ENCODE measurements around the gene NRTN. TPM values are rescaled to one million over a fixed set of nuclear protein-coding genes. Genes with fewer than 3 reads are reported as not detected.
"Not testable (repeated sequence)": the region's sequence is repeated elsewhere in the genome, so short reads cannot be mapped to it uniquely, and the experiment has no call there.

Gene NRTN
- total RNA-seq, 3 donors from 2014 or later, result 0.33 to 0.47 TPM; not detected in 1

GRCh38 chr19:5829567-5830310 is 24.9 kb downstream of the NRTN start:
- no peak for ATAC-seq
- H3K36me3 Mint-ChIP-seq (ENCODE audit: insufficient read depth), result no peaks in the 10 kb centered on the region
- peaks cover 9% of the 10 kb centered on the region for H3K4me1 Mint-ChIP-seq (ENCODE audit: low read depth)
- peaks cover 2% of the 10 kb centered on the region for H3K27me3 Mint-ChIP-seq (ENCODE audit: low read depth)
- H3K4me3 Mint-ChIP-seq, result peak overlapping the region; percentile 41
- no peaks in the 10 kb centered on the region for H3K9me3 Mint-ChIP-seq
- no peak for DNase-seq

- ATAC-seq, result no peak
- Mint-ChIP-seq H3K27me3 (ENCODE audit: low read depth) (peaks cover 2% of the 10 kb centered on the region), H3K9me3 (no peaks in the 10 kb centered on the region), H3K36me3 (ENCODE audit: insufficient read depth) (no peaks in the 10 kb centered on the region), H3K4me3 (no peak overlapping the region), H3K4me1 (ENCODE audit: low read depth) (peaks cover 9% of the 10 kb centered on the region)
- no peak for DNase-seq
These were observed 26.3 kb downstream of the NRTN start for GRCh38 chr19:5831159-5831558.

GRCh38 chr19:5832061-5832460 is 27.2 kb downstream of the NRTN start:
- Mint-ChIP-seq H3K4me3 (no peak overlapping the region), H3K27me3 (ENCODE audit: low read depth) (peaks cover 2% of the 10 kb centered on the region), H3K9me3 (no peaks in the 10 kb centered on the region), H3K4me1 (ENCODE audit: low read depth) (peaks cover 6% of the 10 kb centered on the region), H3K36me3 (ENCODE audit: insufficient read depth) (no peaks in the 10 kb centered on the region)
- ATAC-seq, result no peak
- DNase-seq, result no peak

- DNase-seq (no peak), ATAC-seq (no peak)
- Mint-ChIP-seq H3K4me3 (no peak overlapping the region), H3K27me3 (ENCODE audit: low read depth) (peaks cover 2% of the 10 kb centered on the region), H3K4me1 (ENCODE audit: low read depth) (peaks cover 3% of the 10 kb centered on the region), H3K36me3 (ENCODE audit: insufficient read depth) (no peaks in the 10 kb centered on the region), H3K9me3 (no peaks in the 10 kb centered on the region)
These were observed 27.8 kb downstream of the NRTN start for GRCh38 chr19:5832527-5833216.

DNA sequence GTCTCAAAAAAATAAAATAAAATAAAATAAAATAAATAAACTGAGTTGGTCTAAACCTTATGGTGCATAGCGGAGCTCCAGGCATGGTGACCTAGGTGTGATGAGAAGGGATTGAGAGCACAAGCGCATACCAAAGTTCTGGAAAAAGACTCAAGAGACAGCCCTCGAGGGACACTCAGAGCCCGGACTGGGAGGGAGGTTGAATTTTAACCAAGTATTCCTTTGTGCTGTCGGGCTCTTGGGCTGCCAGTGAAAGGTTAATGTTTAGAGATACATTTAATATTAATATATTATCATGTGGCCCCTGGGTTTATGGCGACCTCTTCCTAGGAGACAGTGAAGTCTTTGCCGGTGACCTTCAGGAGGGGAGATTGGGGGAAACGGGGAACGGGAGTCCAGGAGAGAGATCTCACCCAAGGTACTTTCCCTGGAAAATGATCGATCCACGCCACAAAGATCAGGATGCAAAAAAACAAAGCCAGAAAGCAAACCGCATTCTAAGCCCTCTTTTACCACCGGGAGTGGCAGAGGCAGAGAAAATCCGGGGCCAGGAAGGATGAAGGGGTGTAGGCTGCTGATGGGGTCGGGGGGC is 33.0 kb downstream of the NRTN start:
- Mint-ChIP-seq H3K9me3 (no peaks in the 10 kb centered on the region), H3K36me3 (ENCODE audit: insufficient read depth) (no peaks in the 10 kb centered on the region), H3K4me1 (ENCODE audit: low read depth) (no peaks in the 10 kb centered on the region), H3K27me3 (ENCODE audit: low read depth) (peaks cover 5% of the 10 kb centered on the region), H3K4me3 (no peak overlapping the region)
- ATAC-seq (no peak), DNase-seq (no peak)

DNA sequence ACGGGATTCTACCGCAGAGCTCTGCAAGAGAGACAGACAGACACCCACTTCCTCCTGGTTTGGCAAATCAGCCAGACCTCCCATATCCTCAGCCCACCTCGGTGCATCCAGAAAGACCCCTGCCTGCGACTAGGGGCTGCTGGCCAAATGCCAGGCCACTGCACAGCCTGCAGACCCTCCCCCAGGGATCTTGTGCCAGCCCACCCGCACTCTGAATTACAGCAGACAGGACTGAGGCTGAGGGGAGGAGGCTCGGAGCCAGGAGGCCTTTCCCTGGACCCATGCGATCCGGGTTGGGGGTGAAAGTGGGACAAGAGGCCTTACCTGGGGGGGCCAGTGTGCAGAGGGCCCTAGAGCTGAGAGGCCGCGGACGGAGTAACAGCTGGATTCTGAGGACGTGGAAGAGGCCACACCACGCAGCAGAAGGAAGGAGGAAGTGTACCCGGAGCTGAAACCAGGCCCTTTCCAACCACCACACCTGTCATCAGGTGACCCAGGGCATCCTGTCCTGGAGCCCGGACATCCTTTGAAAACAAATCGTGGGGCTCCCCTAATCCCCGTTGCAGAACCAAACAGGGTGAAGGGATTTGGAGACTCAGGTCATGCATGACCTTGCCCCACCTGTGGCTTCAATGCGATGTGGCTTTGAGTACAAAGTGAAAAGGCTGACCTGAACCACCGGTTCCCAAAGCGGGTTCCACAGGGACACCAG is 33.6 kb downstream of the NRTN start:
- no peak for ATAC-seq
- DNase-seq, result no peak
- no peak overlapping the region for H3K4me3 Mint-ChIP-seq
- H3K9me3 Mint-ChIP-seq, result no peaks in the 10 kb centered on the region
- no peaks in the 10 kb centered on the region for H3K36me3 Mint-ChIP-seq (ENCODE audit: insufficient read depth)
- H3K27me3 Mint-ChIP-seq (ENCODE audit: low read depth), result peaks cover 7% of the 10 kb centered on the region
- no peaks in the 10 kb centered on the region for H3K4me1 Mint-ChIP-seq (ENCODE audit: low read depth)

DNA sequence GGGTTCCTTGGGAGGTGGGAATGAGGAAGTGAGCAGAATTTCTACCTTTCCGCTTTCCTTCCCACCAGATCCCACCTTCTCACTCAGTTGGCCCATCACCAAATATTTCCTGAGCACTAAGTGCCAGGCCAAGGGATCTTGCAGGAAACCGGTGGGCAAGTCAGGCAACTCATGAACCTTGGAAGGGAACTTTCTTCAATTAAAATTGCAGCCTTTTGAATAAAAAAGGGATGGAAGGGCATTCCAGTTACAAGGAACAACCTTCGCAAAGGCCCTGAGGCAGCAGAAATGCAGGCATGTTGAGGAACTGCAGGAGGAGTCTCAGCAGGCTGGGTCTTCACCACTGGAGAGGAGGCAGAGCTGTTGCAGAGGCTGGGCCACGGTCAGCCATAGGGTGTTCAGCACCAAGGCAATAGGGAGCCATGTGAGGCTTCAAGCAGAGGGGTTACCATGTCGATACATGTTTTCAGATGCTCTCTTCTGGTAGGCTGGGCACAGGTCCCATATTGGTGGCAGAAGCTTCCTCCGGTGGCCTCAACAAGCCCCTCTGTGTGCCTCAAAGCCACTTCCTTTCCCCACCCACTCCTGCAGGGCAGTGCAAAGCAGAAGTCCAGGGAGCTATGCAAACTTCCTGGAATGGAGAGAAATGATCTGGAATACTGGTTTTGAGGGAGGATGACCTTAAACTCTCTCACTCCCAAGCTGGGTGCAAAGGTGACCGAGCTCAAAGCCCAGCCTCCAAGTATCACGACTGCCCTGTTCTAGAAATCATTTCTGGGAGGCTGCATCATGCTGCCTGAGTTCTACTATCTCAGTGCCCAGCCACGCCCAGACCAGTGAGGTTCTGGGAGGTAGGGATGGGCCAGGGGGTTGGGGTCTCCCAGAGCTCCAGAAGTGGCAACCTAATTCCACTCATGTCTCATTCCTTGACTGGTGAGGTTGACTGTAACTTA is 34.5 kb downstream of the NRTN start, which contains the start of gene FUT6:
TSS of gene FUT6 (minus strand) at position 638 of the 953 bp plus-strand sequence. CDS start 7,135 bp downstream, outside the sequence.
- Mint-ChIP-seq H3K27me3 (ENCODE audit: low read depth) (peaks cover 7% of the 10 kb centered on the region), H3K4me1 (ENCODE audit: low read depth) (no peaks in the 10 kb centered on the region), H3K4me3 (no peak within 1 kb of the TSS), H3K9me3 (no peaks in the 10 kb centered on the region), H3K36me3 (ENCODE audit: insufficient read depth) (no peaks in the 10 kb centered on the region)
- ATAC-seq (no peak), DNase-seq (no peak)

- not testable (repeated sequence) for H3K27me3 Mint-ChIP-seq (ENCODE audit: low read depth); H3K36me3 Mint-ChIP-seq (ENCODE audit: insufficient read depth); H3K4me1 Mint-ChIP-seq (ENCODE audit: low read depth)
These were observed 36.9 kb downstream of the NRTN start for GRCh38 chr19:5841735-5842111.

DNA sequence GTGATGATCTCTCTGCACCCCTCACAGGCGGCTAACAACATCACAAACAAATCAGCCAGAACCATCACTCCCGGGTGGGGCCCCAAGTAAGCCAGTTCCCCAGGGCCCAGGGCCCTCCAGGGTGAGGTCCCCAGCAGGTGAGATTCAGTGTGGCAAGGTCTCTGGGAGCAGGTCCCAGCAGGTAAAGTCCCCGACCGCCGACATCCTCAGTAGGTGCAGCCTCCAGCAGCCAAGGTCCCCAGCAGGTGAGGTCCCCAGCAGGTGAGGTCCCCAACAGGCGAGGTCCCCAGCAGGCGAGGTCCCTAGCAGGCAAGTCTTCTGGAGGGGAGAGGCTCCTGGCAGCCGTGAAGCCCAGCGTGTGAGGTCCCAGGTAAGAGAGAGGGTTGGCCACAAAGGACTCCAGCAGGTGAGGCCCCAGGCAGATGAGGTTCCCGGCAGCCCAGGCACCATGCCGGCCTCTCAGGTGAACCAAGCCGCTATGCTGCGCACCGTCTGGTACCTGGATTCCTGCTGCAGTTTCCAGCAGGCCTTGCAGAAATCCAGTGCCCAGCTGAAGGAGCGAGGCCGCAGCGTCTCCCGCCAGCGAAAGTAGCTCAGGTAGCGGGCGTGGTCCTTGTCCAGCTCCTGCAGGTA is 38.5 kb downstream of the NRTN start:
- Mint-ChIP-seq H3K4me1 (ENCODE audit: low read depth) (no peaks in the 10 kb centered on the region), H3K9me3 (no peaks in the 10 kb centered on the region), H3K4me3 (no peak overlapping the region), H3K36me3 (ENCODE audit: insufficient read depth) (no peaks in the 10 kb centered on the region), H3K27me3 (ENCODE audit: low read depth) (peaks cover 4% of the 10 kb centered on the region)
- DNase-seq (no peak), ATAC-seq (no peak)

More at GRCh38 chr19:5841735-5842111, 36.9 kb downstream of the NRTN start:
- DNase-seq, H3K9me3 Mint-ChIP-seq, H3K4me3 Mint-ChIP-seq, ATAC-seq: not testable (repeated sequence)

DNA sequence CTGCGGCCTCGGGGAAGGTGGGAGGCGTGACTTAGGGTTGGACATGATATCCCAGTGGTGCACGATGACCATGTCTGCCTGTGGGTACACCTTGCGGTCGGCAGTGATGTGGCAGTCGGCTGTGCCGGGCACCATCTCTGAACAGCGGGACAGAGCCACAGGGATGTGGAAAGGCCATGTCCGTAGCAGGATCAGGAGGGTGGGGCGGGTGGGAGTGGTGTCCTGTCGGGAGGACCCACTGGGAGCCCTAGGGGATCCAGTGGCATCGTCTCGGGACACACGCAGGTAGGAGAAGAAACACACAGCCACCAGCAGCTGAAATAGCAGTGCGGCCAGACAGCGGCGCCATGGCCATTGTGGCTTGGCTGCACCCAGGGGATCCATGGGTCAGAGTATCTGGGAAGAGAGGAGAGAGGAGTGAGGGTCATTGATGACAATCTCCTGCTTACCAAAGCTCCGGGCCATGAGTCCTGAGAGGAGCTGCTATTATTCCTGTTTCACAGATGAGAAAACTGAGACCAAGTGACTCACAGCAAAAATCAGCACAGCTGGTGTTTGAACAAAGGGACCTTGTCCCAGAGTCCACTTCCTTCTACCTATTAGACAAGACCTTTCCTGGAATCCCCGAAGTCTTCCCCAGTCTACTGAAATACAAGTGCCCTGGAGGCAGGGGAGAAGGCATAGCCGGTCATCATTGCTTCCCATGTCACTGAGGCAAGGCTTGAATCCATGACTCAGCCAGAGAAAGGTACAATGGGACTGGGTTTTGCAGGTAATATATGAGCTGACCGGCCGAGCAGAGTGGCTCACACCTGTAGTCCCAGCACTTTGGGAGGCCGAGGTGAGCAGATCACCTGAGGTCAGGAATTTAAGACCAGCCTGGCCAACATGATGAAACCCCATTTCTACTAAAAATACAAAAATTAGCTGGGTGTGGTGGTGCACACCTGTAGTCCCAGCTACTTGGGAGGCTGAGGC is 39.9 kb downstream of the NRTN start:
- no peaks in the 10 kb centered on the region for H3K4me1 Mint-ChIP-seq (ENCODE audit: low read depth)
- ATAC-seq (no peak), DNase-seq (no peak)
- peaks cover 2% of the 10 kb centered on the region for H3K27me3 Mint-ChIP-seq (ENCODE audit: low read depth)
- H3K36me3 Mint-ChIP-seq (ENCODE audit: insufficient read depth), result no peaks in the 10 kb centered on the region
- no peaks in the 10 kb centered on the region for H3K9me3 Mint-ChIP-seq
- no peak overlapping the region for H3K4me3 Mint-ChIP-seq

DNA sequence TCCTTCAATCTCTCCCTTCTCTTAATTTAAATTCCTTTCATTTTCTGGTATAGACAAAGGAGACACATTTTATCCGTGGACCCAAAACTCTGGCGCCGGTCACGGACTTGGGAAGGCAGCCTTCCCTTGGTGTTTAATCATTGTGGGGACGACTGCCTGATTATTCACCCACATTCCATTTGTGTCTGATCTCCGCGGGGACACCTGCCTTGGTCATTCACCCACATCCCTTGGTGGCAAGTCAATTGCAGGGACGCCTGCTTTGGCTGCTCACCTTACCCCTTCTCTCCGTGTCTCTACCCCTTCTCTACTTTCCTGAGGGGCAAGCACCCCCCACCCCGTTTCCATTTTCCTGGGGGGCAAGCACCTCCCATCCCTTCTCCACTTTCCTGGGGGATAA is 43.0 kb downstream of the NRTN start:
- not testable (repeated sequence) for H3K9me3 Mint-ChIP-seq; H3K4me3 Mint-ChIP-seq; H3K27me3 Mint-ChIP-seq (ENCODE audit: low read depth); DNase-seq; ATAC-seq; H3K4me1 Mint-ChIP-seq (ENCODE audit: low read depth); H3K36me3 Mint-ChIP-seq (ENCODE audit: insufficient read depth)

DNA sequence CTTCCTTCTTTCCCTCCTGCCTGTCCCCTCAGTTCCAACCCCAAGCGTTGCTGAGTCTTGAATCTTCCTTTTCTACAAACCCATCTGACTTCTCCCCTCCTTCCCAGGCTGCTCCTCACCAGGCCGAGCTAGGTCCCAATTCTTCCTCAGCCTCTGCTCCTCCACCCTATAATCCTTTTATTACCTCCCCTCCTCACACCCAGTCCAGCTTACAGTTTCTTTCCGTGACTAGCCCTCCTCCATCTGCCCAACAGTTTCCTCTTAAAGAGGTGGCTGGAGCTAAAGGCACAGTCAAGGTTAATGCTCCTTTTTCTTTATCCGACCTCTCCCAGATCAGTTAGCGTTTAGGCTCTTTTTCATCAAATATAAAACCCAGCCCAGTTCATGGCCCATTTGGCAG is 43.8 kb downstream of the NRTN start:
- H3K4me1 Mint-ChIP-seq (ENCODE audit: low read depth); H3K27me3 Mint-ChIP-seq (ENCODE audit: low read depth); H3K36me3 Mint-ChIP-seq (ENCODE audit: insufficient read depth); H3K4me3 Mint-ChIP-seq; DNase-seq; ATAC-seq; H3K9me3 Mint-ChIP-seq: not testable (repeated sequence)

Measured in activated T-cell treated with anti-CD3 and anti-CD28 coated beads, Interleukin-2, amount 50 U/mL, for 4 hours (primary cell).